Activated CD4-positive, CD25-positive, alpha-beta regulatory T cell treated with anti-CD3 and anti-CD28 coated beads, Interleukin-2, amount 50 U/mL, for 72 hours (primary cell): ENCODE data around the gene CPM.
"Not testable (repeated sequence)": the region's sequence is repeated elsewhere in the genome, so short reads cannot be mapped to it uniquely, and the experiment has no call there.

Experiments used
- DNase-seq: peaks from one replicate; pipeline ENCODE4 v3.0.0; 2021

The CPM gene

GRCh38 chr12:68824131-68824530 lies 108.8 kb downstream of the CPM start:
- no peak for DNase-seq

- no peak for DNase-seq
Observed at GRCh38 chr12:68823696-68824095, 109.3 kb downstream of the CPM start.

- DNase-seq: no peak
Observed at GRCh38 chr12:68821357-68822188, 111.4 kb downstream of the CPM start.

GRCh38 chr12:68819481-68819880 lies 113.5 kb downstream of the CPM start:
- not testable (repeated sequence) for DNase-seq

GRCh38 chr12:68815928-68816800 lies 116.8 kb downstream of the CPM start:
- DNase-seq: no peak

GRCh38 chr12:68815232-68815927 lies 117.6 kb downstream of the CPM start:
- no peak for DNase-seq

GRCh38 chr12:68814490-68815231 lies 118.3 kb downstream of the CPM start:
- DNase-seq: no peak

- no peak for DNase-seq
Observed at GRCh38 chr12:68813242-68813593, 119.8 kb downstream of the CPM start.

GRCh38 chr12:68812553-68813241 lies 120.3 kb downstream of the CPM start:
- DNase-seq: no peak

- not testable (repeated sequence) for DNase-seq
Observed at GRCh38 chr12:68811573-68811972, 121.4 kb downstream of the CPM start.

GRCh38 chr12:68810027-68810389 lies 123.0 kb downstream of the CPM start:
- DNase-seq: not testable (repeated sequence)

- no peak for DNase-seq
Observed at GRCh38 chr12:68809190-68810026, 123.6 kb downstream of the CPM start.

GRCh38 chr12:68808388-68809189 lies 124.4 kb downstream of the CPM start:
- DNase-seq: peak; percentile 81

GRCh38 chr12:68807576-68808387 lies 125.2 kb downstream of the CPM start, which contains the start of gene MDM2:
TSS of gene MDM2 (plus strand) at chr12:68808177. CDS start at chr12:68808478, 301 bp downstream.
- DNase-seq: peak; percentile 96

GRCh38 chr12:68807274-68807575 lies 125.7 kb downstream of the CPM start:
- DNase-seq: not testable (repeated sequence)

GRCh38 chr12:68806488-68807237 lies 126.3 kb downstream of the CPM start:
- DNase-seq: no peak

GRCh38 chr12:68805592-68806120 lies 127.3 kb downstream of the CPM start:
- no peak for DNase-seq
